ENCODE data around the gene ATRN. TPM values are rescaled to one million over a fixed set of nuclear protein-coding genes. Genes with fewer than 3 reads are reported as not detected.

ATRN gene
- total and polyA plus RNA-seq, 2 donors from 2014 or later = 15.7 to 48.1 TPM

DNA sequence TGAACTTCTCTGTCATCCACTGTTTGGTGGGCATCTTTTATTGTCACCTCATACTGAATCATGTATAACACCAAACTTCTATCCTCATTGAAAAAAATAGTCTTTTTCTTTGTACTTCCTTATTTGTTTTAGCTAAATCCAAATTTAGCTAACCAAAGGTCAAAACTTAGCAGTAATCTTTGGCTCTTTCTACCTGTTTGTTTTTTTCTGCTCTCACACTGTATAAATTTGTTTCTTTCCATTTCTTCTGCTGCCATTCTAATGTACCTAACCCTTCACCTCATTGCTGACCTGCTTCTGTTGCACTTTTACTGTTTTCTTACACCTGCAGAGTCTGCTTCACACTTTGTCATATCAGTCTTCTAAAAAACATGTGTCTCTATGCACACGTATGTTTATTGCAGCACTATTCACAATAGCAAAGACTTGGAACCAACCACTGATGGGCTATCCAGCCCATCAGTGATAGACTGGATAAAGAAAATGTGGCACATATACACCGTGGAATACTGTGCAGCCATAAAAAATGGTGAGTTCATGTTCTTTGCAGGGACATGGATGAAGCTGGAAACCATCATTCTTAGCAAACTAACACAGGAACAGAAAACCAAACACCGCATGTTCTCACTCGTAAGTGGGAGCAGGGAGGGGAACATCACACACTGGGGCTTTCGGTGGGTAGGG lies 7.2 kb downstream of the ATRN start:
- Histone ChIP-seq H3K4me3 (ENCODE audit: low read length in 3 of 3) (no peak overlapping the region), H3K9me3 (ENCODE audit: control insufficient read depth in 2 of 3, insufficient read depth in 1 of 3, low read length in 3 of 3) (no peaks in the 10 kb centered on the region), H3K27me3 (ENCODE audit: control insufficient read depth, insufficient read depth, low read length) (no peaks in the 10 kb centered on the region), H3K4me1 (ENCODE audit: control insufficient read depth in 2 of 3, insufficient read depth in 2 of 3, low read depth in 1 of 3, low read length in 3 of 3) (peaks cover 0 to 10% (median 9%) of the 10 kb centered on the region in 3 donors), H3K27ac (ENCODE audit: low read depth in 2 of 2, low read length in 2 of 2) (no peak overlapping the region), H3K36me3 (ENCODE audit: control insufficient read depth in 2 of 3, insufficient read depth in 3 of 3, low read length in 3 of 3) (no peaks in the 10 kb centered on the region), H3K9ac (ENCODE audit: low read length in 3 of 3) (no peak overlapping the region)
- intact Hi-C loops (cut with DNase I) = no loop called here
- TF ChIP-seq, protein P1, sequence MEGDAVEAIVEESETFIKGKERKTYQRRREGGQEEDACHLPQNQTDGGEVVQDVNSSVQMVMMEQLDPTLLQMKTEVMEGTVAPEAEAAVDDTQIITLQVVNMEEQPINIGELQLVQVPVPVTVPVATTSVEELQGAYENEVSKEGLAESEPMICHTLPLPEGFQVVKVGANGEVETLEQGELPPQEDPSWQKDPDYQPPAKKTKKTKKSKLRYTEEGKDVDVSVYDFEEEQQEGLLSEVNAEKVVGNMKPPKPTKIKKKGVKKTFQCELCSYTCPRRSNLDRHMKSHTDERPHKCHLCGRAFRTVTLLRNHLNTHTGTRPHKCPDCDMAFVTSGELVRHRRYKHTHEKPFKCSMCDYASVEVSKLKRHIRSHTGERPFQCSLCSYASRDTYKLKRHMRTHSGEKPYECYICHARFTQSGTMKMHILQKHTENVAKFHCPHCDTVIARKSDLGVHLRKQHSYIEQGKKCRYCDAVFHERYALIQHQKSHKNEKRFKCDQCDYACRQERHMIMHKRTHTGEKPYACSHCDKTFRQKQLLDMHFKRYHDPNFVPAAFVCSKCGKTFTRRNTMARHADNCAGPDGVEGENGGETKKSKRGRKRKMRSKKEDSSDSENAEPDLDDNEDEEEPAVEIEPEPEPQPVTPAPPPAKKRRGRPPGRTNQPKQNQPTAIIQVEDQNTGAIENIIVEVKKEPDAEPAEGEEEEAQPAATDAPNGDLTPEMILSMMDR (IDR thresholded peaks at IDR 0.05; ENCODE audit: borderline replicate concordance, extremely low read depth, insufficient read depth) = no peak
- no peak for FAIRE-seq
- DNase-seq = no peak

DNA sequence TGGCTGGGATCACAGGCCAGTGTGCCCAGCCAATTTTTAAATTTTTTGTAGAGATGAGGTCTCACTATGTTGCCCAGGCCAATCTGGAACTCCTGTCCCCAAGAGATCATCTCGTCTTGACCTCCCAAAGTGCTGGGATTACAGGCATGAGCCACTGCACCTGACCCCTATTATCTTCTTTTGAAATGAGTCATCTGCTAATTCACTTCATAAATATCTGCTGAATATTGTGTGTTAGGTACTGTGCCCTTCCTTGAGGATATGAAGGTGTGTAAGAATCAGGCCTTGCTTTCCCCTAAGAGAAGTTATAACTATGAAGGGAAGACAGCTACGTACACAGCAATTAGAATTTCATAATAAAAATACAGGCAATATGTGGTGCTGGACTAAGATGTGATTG lies 8.2 kb downstream of the ATRN start:
- H3K4me3 ChIP-seq (ENCODE audit: low read length in 3 of 3) = no peak overlapping the region
- intact Hi-C loops (cut with DNase I) = no loop called here
- no peaks in the 10 kb centered on the region for H3K9me3 ChIP-seq (ENCODE audit: control insufficient read depth in 2 of 3, insufficient read depth in 1 of 3, low read length in 3 of 3)
- no peak overlapping the region for H3K27ac ChIP-seq (ENCODE audit: low read depth in 2 of 2, low read length in 2 of 2)
- peaks cover 0 to 9% (median under 1%) of the 10 kb centered on the region in 3 donors for H3K4me1 ChIP-seq (ENCODE audit: control insufficient read depth in 2 of 3, insufficient read depth in 2 of 3, low read depth in 1 of 3, low read length in 3 of 3)
- no peak for FAIRE-seq
- TF ChIP-seq, protein P1 (IDR thresholded peaks at IDR 0.05; ENCODE audit: borderline replicate concordance, extremely low read depth, insufficient read depth) = no peak
- no peaks in the 10 kb centered on the region for H3K36me3 ChIP-seq (ENCODE audit: control insufficient read depth in 2 of 3, insufficient read depth in 3 of 3, low read length in 3 of 3)
- DNase-seq = no peak
- no peak overlapping the region for H3K9ac ChIP-seq (ENCODE audit: low read length in 3 of 3)
- H3K27me3 ChIP-seq (ENCODE audit: control insufficient read depth, insufficient read depth, low read length) = no peaks in the 10 kb centered on the region

DNA sequence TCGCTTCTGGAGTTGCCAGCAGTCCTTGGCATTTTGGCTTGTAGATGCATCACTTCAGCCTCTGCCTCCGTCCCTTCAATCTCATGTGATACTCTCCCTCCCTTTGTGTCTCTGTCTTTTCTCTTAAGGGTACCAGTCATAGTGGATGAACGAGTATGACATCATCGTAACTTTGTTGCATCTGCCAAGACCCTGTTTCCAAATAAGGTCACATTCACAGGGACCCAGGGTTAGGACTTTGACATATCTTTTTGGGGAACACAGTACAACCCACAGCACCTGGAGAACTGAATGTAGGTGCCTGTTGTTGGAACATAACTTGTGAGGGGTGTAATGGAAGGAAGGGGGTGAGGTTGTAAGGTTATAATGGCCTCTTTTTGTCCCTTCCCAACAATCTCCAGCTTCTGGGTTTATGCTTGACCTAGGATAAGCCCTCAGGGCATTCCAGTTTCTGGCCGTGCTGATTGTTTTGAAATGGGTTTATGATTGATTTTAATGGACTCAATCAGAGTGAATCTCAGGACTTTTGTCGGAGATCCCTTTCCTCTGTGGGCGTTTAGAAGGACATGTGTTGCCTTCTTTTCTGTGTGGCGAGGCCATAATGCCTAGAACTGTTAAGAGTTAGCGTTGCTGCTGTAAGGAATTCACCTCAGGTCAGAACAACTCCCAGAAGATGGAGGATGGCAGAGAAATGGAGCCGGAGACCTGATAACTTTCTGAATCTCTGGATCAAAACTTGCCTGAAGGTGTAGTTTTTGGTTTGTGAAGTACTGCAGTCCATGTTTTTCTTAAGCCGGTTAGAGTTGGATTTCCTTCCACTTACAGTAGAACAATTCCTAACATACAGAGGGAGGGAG lies 9.2 kb downstream of the ATRN start:
- H3K9me3 ChIP-seq (ENCODE audit: control insufficient read depth in 2 of 3, insufficient read depth in 1 of 3, low read length in 3 of 3) = no peaks in the 10 kb centered on the region
- H3K27me3 ChIP-seq (ENCODE audit: control insufficient read depth, insufficient read depth, low read length) = no peaks in the 10 kb centered on the region
- peaks cover 0 to 9% (median 0%) of the 10 kb centered on the region in 3 donors for H3K4me1 ChIP-seq (ENCODE audit: control insufficient read depth in 2 of 3, insufficient read depth in 2 of 3, low read depth in 1 of 3, low read length in 3 of 3)
- TF ChIP-seq, protein P1 (IDR thresholded peaks at IDR 0.05; ENCODE audit: borderline replicate concordance, extremely low read depth, insufficient read depth) = no peak
- DNase-seq = no peak
- H3K9ac ChIP-seq (ENCODE audit: low read length in 3 of 3) = no peak overlapping the region
- H3K27ac ChIP-seq (ENCODE audit: low read depth in 2 of 2, low read length in 2 of 2) = no peak overlapping the region
- intact Hi-C loops (cut with DNase I) = no loop called here
- no peaks in the 10 kb centered on the region for H3K36me3 ChIP-seq (ENCODE audit: control insufficient read depth in 2 of 3, insufficient read depth in 3 of 3, low read length in 3 of 3)
- no peak overlapping the region for H3K4me3 ChIP-seq (ENCODE audit: low read length in 3 of 3)
- no peak for FAIRE-seq
